ENCODE data around the gene OXLD1.

Gene OXLD1

GRCh38 chr17:81640011-81640410 lies 26.4 kb downstream of the OXLD1 start:
- DNase-seq (ENCODE audit: extremely low spot score): no peak
- POLR2A ChIA-PET: no interaction called here
- CTCF ChIA-PET: no interaction called here
- no peak for TF ChIP-seq FOXA1 (IDR thresholded peaks at IDR 0.05)
- TF ChIP-seq BHLHE40 (IDR thresholded peaks at IDR 0.05; ENCODE audit: borderline replicate concordance): no peak
- no peak for TF ChIP-seq L3MBTL2 (conservative IDR thresholded peaks at IDR 0.05)
- TF ChIP-seq SUZ12 (IDR thresholded peaks at IDR 0.05): no peak
- TF ChIP-seq FOXM1 (IDR thresholded peaks at IDR 0.05; ENCODE audit: borderline replicate concordance): no peak
- no peak for TF ChIP-seq FOXK2 (IDR thresholded peaks at IDR 0.05)
- no peak for TF ChIP-seq LEF1 (IDR thresholded peaks at IDR 0.05; ENCODE audit: borderline replicate concordance)
- no peak for TF ChIP-seq HDGF (IDR thresholded peaks at IDR 0.05; ENCODE audit: borderline replicate concordance)
- no peak for TF ChIP-seq ZNF384 (IDR thresholded peaks at IDR 0.05)

GRCh38 chr17:81638683-81639082 lies 27.7 kb downstream of the OXLD1 start:
- no peak for TF ChIP-seq L3MBTL2 (conservative IDR thresholded peaks at IDR 0.05)
- TF ChIP-seq FOXA1 (IDR thresholded peaks at IDR 0.05): no peak
- no peak for TF ChIP-seq FOXM1 (IDR thresholded peaks at IDR 0.05; ENCODE audit: borderline replicate concordance)
- TF ChIP-seq NFRKB (IDR thresholded peaks at IDR 0.05): no peak
- no peak for TF ChIP-seq TARDBP (IDR thresholded peaks at IDR 0.05)
- TF ChIP-seq ZNF384 (IDR thresholded peaks at IDR 0.05): no peak
- TF ChIP-seq PKNOX1 (IDR thresholded peaks at IDR 0.05): no peak
- no peak for TF ChIP-seq CTBP1 (IDR thresholded peaks at IDR 0.05; ENCODE audit: borderline replicate concordance)
- CTCF ChIA-PET: no interaction called here
- POLR2A ChIA-PET: interaction anchor here (0.6 kb wide), 1 partner anchor 294 kb away, joined by 3 read pairs; no protein-coding TSS in a partner anchor
- no peak for DNase-seq (ENCODE audit: extremely low spot score)

- TF ChIP-seq PKNOX1 (IDR thresholded peaks at IDR 0.05) (no peak), LEF1 (IDR thresholded peaks at IDR 0.05; ENCODE audit: borderline replicate concordance) (peak; percentile 44; the same call in 1 of the 2 replicates), CTBP1 (IDR thresholded peaks at IDR 0.05; ENCODE audit: borderline replicate concordance) (peak; percentile 52; the same call in 1 of the 2 replicates), ZNF384 (IDR thresholded peaks at IDR 0.05) (no peak), ARNT (IDR thresholded peaks at IDR 0.05) (peak; percentile 84), FOXM1 (IDR thresholded peaks at IDR 0.05; ENCODE audit: borderline replicate concordance) (peak; percentile 85; the same call in 1 of the 2 replicates)
- CTCF ChIA-PET: no interaction called here
- POLR2A ChIA-PET: interaction anchor here (0.6 to 1.6 kb wide), 6 partner anchors 12 to 242 kb away, joined by 3 to 7 read pairs (median 4); partner anchors contain the start of genes ARL16, BAHCC1, CCDC137 and HGS
- peak; percentile 98 for DNase-seq (ENCODE audit: extremely low spot score)
Measured at GRCh38 chr17:81636505-81637288, 29.7 kb downstream of the OXLD1 start, which contains the start of the genes NPLOC4 and TSPAN10. Gene NPLOC4 (minus strand): TSS chr17:81637112. CDS start chr17:81636930, 182 bp downstream. Gene TSPAN10 (plus strand): TSS chr17:81637196. CDS start chr17:81642413, 5,217 bp downstream.

- ChIA-PET CTCF (no interaction called here), POLR2A (interaction anchor here (0.6 to 1.6 kb wide), 6 partner anchors 11 to 241 kb away, joined by 3 to 7 read pairs (median 4); partner anchors contain the start of genes ARL16, BAHCC1, CCDC137 and HGS)
- TF ChIP-seq TARDBP (IDR thresholded peaks at IDR 0.05) (no peak), HDGF (IDR thresholded peaks at IDR 0.05; ENCODE audit: borderline replicate concordance) (no peak), SUZ12 (IDR thresholded peaks at IDR 0.05) (no peak), FOXK2 (IDR thresholded peaks at IDR 0.05) (no peak), NFRKB (IDR thresholded peaks at IDR 0.05) (no peak), PKNOX1 (IDR thresholded peaks at IDR 0.05) (no peak), SP1 (IDR thresholded peaks at IDR 0.05) (no peak), FOXA1 (IDR thresholded peaks at IDR 0.05) (no peak), ZNF384 (IDR thresholded peaks at IDR 0.05) (no peak), L3MBTL2 (conservative IDR thresholded peaks at IDR 0.05) (no peak), LEF1 (IDR thresholded peaks at IDR 0.05; ENCODE audit: borderline replicate concordance) (no peak), FOXM1 (IDR thresholded peaks at IDR 0.05; ENCODE audit: borderline replicate concordance) (no peak), CTBP1 (IDR thresholded peaks at IDR 0.05; ENCODE audit: borderline replicate concordance) (no peak), ARNT (IDR thresholded peaks at IDR 0.05) (no peak), BHLHE40 (IDR thresholded peaks at IDR 0.05; ENCODE audit: borderline replicate concordance) (no peak), ELF4 (IDR thresholded peaks at IDR 0.05) (no peak)
- no peak for DNase-seq (ENCODE audit: extremely low spot score)
Measured at GRCh38 chr17:81635973-81636504, 30.4 kb downstream of the OXLD1 start.

- POLR2A ChIA-PET: no interaction called here
- TF ChIP-seq FOXA1 (IDR thresholded peaks at IDR 0.05) (no peak), HDGF (IDR thresholded peaks at IDR 0.05; ENCODE audit: borderline replicate concordance) (no peak), TARDBP (IDR thresholded peaks at IDR 0.05) (no peak), BHLHE40 (IDR thresholded peaks at IDR 0.05; ENCODE audit: borderline replicate concordance) (no peak)
- no peak for DNase-seq (ENCODE audit: extremely low spot score)
- CTCF ChIA-PET: no interaction called here
Measured at GRCh38 chr17:81635431-81635830, 31.0 kb downstream of the OXLD1 start.

- ChIA-PET CTCF (interaction anchor here (0.6 kb wide), 1 partner anchor 37 kb away, joined by 4 read pairs; no protein-coding TSS in a partner anchor), POLR2A (interaction anchor here (0.6 to 1.5 kb wide), 2 partner anchors 8 to 41 kb away, joined by 3 read pairs; no protein-coding TSS in a partner anchor)
- no peak for DNase-seq (ENCODE audit: extremely low spot score)
- TF ChIP-seq CTBP1 (IDR thresholded peaks at IDR 0.05; ENCODE audit: borderline replicate concordance) (no peak), ELF4 (IDR thresholded peaks at IDR 0.05) (no peak), PKNOX1 (IDR thresholded peaks at IDR 0.05) (no peak), TARDBP (IDR thresholded peaks at IDR 0.05) (no peak), FOXK2 (IDR thresholded peaks at IDR 0.05) (no peak), BHLHE40 (IDR thresholded peaks at IDR 0.05; ENCODE audit: borderline replicate concordance) (no peak), ARNT (IDR thresholded peaks at IDR 0.05) (no peak), NFRKB (IDR thresholded peaks at IDR 0.05) (no peak), L3MBTL2 (conservative IDR thresholded peaks at IDR 0.05) (no peak), FOXA1 (IDR thresholded peaks at IDR 0.05) (no peak), LEF1 (IDR thresholded peaks at IDR 0.05; ENCODE audit: borderline replicate concordance) (no peak), FOXM1 (IDR thresholded peaks at IDR 0.05; ENCODE audit: borderline replicate concordance) (no peak), SUZ12 (IDR thresholded peaks at IDR 0.05) (no peak), HDGF (IDR thresholded peaks at IDR 0.05; ENCODE audit: borderline replicate concordance) (no peak), SP1 (IDR thresholded peaks at IDR 0.05) (no peak)
Measured at GRCh38 chr17:81631482-81631881, 34.9 kb downstream of the OXLD1 start.

All from HEK293T (cell line).